HG03354 (cell line): Measurements from ENCODE around the gene GPR161.
"Not testable (repeated sequence)": the region's sequence is repeated elsewhere in the genome, so short reads cannot be mapped to it uniquely, and the experiment has no call there.

Source experiments
- ATAC-seq: cut with Tn5 transposase; IDR thresholded peaks from one replicate; pipeline ENCODE4 v1.9.1; 2021; ENCODE audit warnings: mild to moderate bottlenecking; ENCODE audit not compliant: unreplicated experiment, poor library complexity, severe bottlenecking

The GPR161 gene

GRCh38 chr1:168136709-168137514 is at the start of gene GPR161:
GPR161 (minus strand) TSS chr1:168136930; CDS start chr1:168104850, 32,080 bp downstream.
- ATAC-seq = peak; percentile 51

- not testable (repeated sequence) for ATAC-seq
These were observed 44.5 kb upstream of the GPR161 start for GRCh38 chr1:168181063-168181720.

- ATAC-seq = no peak
These were observed 43.4 kb upstream of the GPR161 start for GRCh38 chr1:168180148-168180524.

- ATAC-seq = no peak
These were observed 42.9 kb upstream of the GPR161 start for GRCh38 chr1:168179438-168180147.

GRCh38 chr1:168178638-168179437 is 42.1 kb upstream of the GPR161 start, which contains the start of gene TIPRL:
TIPRL (plus strand) TSS chr1:168178962; CDS start chr1:168179078, 116 bp downstream.
- peak; percentile 90 for ATAC-seq

- no peak for ATAC-seq
These were observed 41.5 kb upstream of the GPR161 start for GRCh38 chr1:168178227-168178637.

- ATAC-seq = no peak
These were observed 35.7 kb upstream of the GPR161 start for GRCh38 chr1:168172250-168172915.

- ATAC-seq = peak; percentile 62
These were observed 34.1 kb upstream of the GPR161 start for GRCh38 chr1:168170564-168171508.

GRCh38 chr1:168167806-168168205 is 31.1 kb upstream of the GPR161 start:
- ATAC-seq = no peak

GRCh38 chr1:168164771-168165170 is 28.0 kb upstream of the GPR161 start:
- no peak for ATAC-seq

GRCh38 chr1:168163670-168164069 is 26.9 kb upstream of the GPR161 start:
- no peak for ATAC-seq

GRCh38 chr1:168161459-168161858 is 24.7 kb upstream of the GPR161 start:
- ATAC-seq = no peak

GRCh38 chr1:168159979-168160378 is 23.2 kb upstream of the GPR161 start:
- no peak for ATAC-seq

GRCh38 chr1:168159251-168159650 is 22.5 kb upstream of the GPR161 start:
- ATAC-seq = no peak

- no peak for ATAC-seq
These were observed 20.9 kb upstream of the GPR161 start for GRCh38 chr1:168157638-168158037.

- no peak for ATAC-seq
These were observed 19.2 kb upstream of the GPR161 start for GRCh38 chr1:168155910-168156309.

GRCh38 chr1:168154707-168155106 is 18.0 kb upstream of the GPR161 start:
- not testable (repeated sequence) for ATAC-seq

GRCh38 chr1:168151935-168152334 is 15.2 kb upstream of the GPR161 start:
- no peak for ATAC-seq
